Astrocyte (in vitro differentiated cells and primary cell): ENCODE measurements around the gene SRPK3.

Experiments
- CTCF ChIP-seq: IDR thresholded peaks from 2 replicates; pipeline ENCODE4 v1.5.1; 2011; ENCODE audit warnings: low read depth, mild to moderate bottlenecking, inconsistent platforms, low read length, moderate library complexity; ENCODE audit not compliant: insufficient read depth
- EZH2 ChIP-seq: IDR thresholded peaks from 2 replicates; pipeline ENCODE4 v1.6.1; 2012; ENCODE audit warnings: mild to moderate bottlenecking, low read length, inconsistent platforms; ENCODE audit not compliant: insufficient read depth

- TF ChIP-seq EZH2 (no peak), CTCF (no peak)
These were observed 47.1 kb downstream of the SRPK3 start for GRCh38 chrX:153827903-153828302.
